ENCODE measurements around the gene MYOZ1.

DNA sequence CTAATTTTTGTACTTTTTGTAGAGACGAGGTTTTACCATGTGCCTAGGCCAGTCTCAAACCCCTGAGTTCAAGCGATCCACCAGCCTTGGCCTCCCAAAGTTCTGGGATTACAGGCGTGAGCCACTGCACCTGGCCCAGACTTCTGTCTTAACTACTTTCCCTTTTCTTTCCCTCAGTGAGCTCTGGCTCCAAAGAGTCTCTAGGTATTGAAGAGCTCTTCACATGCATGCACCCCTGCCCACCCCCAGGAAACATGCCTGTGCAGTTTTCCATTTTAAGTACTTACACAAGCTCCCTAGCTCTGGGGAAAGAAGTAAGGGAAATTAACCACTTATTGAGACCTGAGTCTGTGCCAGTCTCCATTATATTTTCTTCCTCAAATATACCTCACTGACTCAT lies 2.0 kb downstream of the MYOZ1 start:
- TF ChIP-seq, protein P1, sequence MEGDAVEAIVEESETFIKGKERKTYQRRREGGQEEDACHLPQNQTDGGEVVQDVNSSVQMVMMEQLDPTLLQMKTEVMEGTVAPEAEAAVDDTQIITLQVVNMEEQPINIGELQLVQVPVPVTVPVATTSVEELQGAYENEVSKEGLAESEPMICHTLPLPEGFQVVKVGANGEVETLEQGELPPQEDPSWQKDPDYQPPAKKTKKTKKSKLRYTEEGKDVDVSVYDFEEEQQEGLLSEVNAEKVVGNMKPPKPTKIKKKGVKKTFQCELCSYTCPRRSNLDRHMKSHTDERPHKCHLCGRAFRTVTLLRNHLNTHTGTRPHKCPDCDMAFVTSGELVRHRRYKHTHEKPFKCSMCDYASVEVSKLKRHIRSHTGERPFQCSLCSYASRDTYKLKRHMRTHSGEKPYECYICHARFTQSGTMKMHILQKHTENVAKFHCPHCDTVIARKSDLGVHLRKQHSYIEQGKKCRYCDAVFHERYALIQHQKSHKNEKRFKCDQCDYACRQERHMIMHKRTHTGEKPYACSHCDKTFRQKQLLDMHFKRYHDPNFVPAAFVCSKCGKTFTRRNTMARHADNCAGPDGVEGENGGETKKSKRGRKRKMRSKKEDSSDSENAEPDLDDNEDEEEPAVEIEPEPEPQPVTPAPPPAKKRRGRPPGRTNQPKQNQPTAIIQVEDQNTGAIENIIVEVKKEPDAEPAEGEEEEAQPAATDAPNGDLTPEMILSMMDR (IDR thresholded peaks at IDR 0.05; ENCODE audit: low read depth, low read length), result no peak
- no peak for TF ChIP-seq EZH2phosphoT487 (IDR thresholded peaks at IDR 0.05; ENCODE audit: low read depth)
